GM12878 (cell line): Measurements from ENCODE around the gene ZFP82. TPM values are rescaled to one million over a fixed set of nuclear protein-coding genes. Genes with fewer than 3 reads are reported as not detected.

Experiments
- ATAC-seq: fragments of 200-7000 bp; cut with Tn5 transposase; 3 replicates; pipeline ENCODE4 v1.9.1; 2020; ENCODE audit warnings: mild to moderate bottlenecking, moderate library complexity
- BruUV-seq: library from RNA; stranded (reverse); fragments of 400-500 nt; replicated peaks from 2 replicates; lab custom pipeline; 2021; lab: Mats Ljungman, UMichigan
- CTCF ChIA-PET: fragments of 300-600 bp; sonication (Branson Sonifier 250); formaldehyde crosslinking; extraction: SDS; loops from one replicate; lab custom pipeline; 2021; ENCODE audit warnings: inconsistent platforms; lab: Yijun Ruan, JAX
- POLR2A ChIA-PET: fragments of 350-600 bp; formaldehyde crosslinking; extraction: SDS; loops from one replicate; lab custom pipeline; 2021; ENCODE audit warnings: inconsistent platforms; lab: Charles Lee
- RAD21 ChIA-PET: fragments of 300-600 bp; sonication (Branson Sonifier 250); formaldehyde crosslinking; loops from one replicate; lab custom pipeline; 2023; ENCODE audit warnings: antibody characterized with exemption; ENCODE audit not compliant: unreplicated experiment; lab: Charles Lee
- SMC1A ChIA-PET: fragments of 300-600 bp; sonication (Branson Sonifier 250); formaldehyde crosslinking; loops from one replicate; lab custom pipeline; 2023; ENCODE audit not compliant: unreplicated experiment, uncharacterized antibody; lab: Charles Lee
- DNase-seq: peaks from one replicate; pipeline ENCODE4 v3.0.0-alpha.2; 2011; ENCODE audit warnings: low read depth, low spot score
- FAIRE-seq: peaks from 3 replicates; lab custom pipeline; 2011; peaks lifted over from hg19 to GRCh38; lab: Jason Lieb, UNC
- H2AFZ ChIP-seq: 2 replicates; pipeline ENCODE4 v1.6.0; 2011; ENCODE audit warnings: low read depth, low read length, control low read depth; ENCODE audit not compliant: control insufficient read depth
- H3K27ac ChIP-seq: 2 replicates; pipeline ENCODE4 v1.5.1; 2011; ENCODE audit warnings: control low read depth; ENCODE audit not compliant: control insufficient read depth, insufficient read depth
- H3K27me3 ChIP-seq, 2 experiments: replicated peaks in 1 of 2; 2 replicates each; pipeline versions ENCODE4 v1.6.0 to v1.6.1; 2011; ENCODE audit warnings: low read length in 1 of 2; ENCODE audit not compliant: control insufficient read depth in 2 of 2, insufficient read depth in 2 of 2
- H3K36me3 ChIP-seq, 2 experiments: 2 replicates each; pipeline ENCODE4 v1.5.1; 2011; ENCODE audit warnings: low read length in 1 of 2; ENCODE audit not compliant: control insufficient read depth in 2 of 2, insufficient read depth in 2 of 2
- H3K4me1 ChIP-seq: 2 replicates; pipeline ENCODE4 v1.6.1; 2011; ENCODE audit warnings: mild to moderate bottlenecking, low read length, moderate library complexity, mixed read lengths; ENCODE audit not compliant: control insufficient read depth, insufficient read depth
- H3K4me2 ChIP-seq: 2 replicates; pipeline ENCODE4 v1.6.0; 2011; ENCODE audit warnings: control low read depth; ENCODE audit not compliant: control insufficient read depth, insufficient read depth
- H3K4me3 ChIP-seq: fragments of 200-600 bp; sonication (generic); 2 replicates; pipeline ENCODE4 v1.5.1; 2016
- H3K79me2 ChIP-seq: 2 replicates; pipeline ENCODE4 v1.6.0; 2011; ENCODE audit warnings: low read length; ENCODE audit not compliant: control insufficient read depth, insufficient read depth
- H3K9ac ChIP-seq: 2 replicates; pipeline ENCODE4 v1.8.0; 2011; ENCODE audit warnings: low read length, control low read depth, mixed read lengths; ENCODE audit not compliant: control insufficient read depth, insufficient read depth
- H3K9me3 ChIP-seq: replicated peaks from 3 replicates; pipeline ENCODE4 v1.5.1; 2011; ENCODE audit warnings: mild to moderate bottlenecking, low read length; ENCODE audit not compliant: control insufficient read depth, insufficient read depth
- H4K20me1 ChIP-seq: 2 replicates; pipeline ENCODE4 v1.6.0; 2011; ENCODE audit not compliant: control insufficient read depth, insufficient read depth
- EP300 ChIP-seq, 2 experiments: fragments of 150-350 bp in 1 of 2; IDR thresholded peaks; 2 replicates each; pipeline ENCODE4 v1.6.1; 2011 to 2012; ENCODE audit warnings: low read depth in 2 of 2, low read length in 2 of 2, borderline replicate concordance in 1 of 2, improper control_type of control experiment in 1 of 2, inconsistent platforms in 1 of 2; ENCODE audit not compliant: control insufficient read depth in 1 of 2
- MTA3 ChIP-seq: IDR thresholded peaks from 2 replicates; pipeline ENCODE4 v1.6.1; 2012; ENCODE audit warnings: low read length, inconsistent platforms, borderline replicate concordance
- MYB ChIP-seq: fragments of 150-350 bp; IDR thresholded peaks from 2 replicates; pipeline ENCODE4 v1.6.1; 2014; ENCODE audit warnings: mild to moderate bottlenecking, low read depth, low read length, borderline replicate concordance
- PAX8 ChIP-seq: fragments of 450-650 bp; IDR thresholded peaks from 2 replicates; pipeline ENCODE4 v1.6.1; 2017; ENCODE audit warnings: mild to moderate bottlenecking, moderate library complexity
- RAD21 ChIP-seq: IDR thresholded peaks from 2 replicates; pipeline ENCODE4 v1.6.1; 2011; ENCODE audit warnings: mild to moderate bottlenecking, low read depth, low read length, moderate library complexity; ENCODE audit not compliant: insufficient read depth
- WGBS: methylation state at CpG from one replicate; pipeline ENCODE4 v1.1.6; 2016; ENCODE audit warnings: low lambda C conversion rate; ENCODE audit not compliant: insufficient replicate concordance, insufficient coverage; ENCODE audit errors: missing lambda C conversion rate; 5-methylcytosine and 5-hydroxymethylcytosine counted together
- in situ Hi-C: fragments of 300-500 bp; cut with MboI; formaldehyde crosslinking; loops from 9 replicates; pipeline ENCODE4 v1.14.3; 2018; ENCODE audit warnings: mixed read lengths
- intact Hi-C: fragments of 100-400 bp; cut with micrococcal nuclease; formaldehyde crosslinking; loops from one replicate; pipeline ENCODE4 v1.14.2; 2022; ENCODE audit not compliant: unreplicated experiment
- polyA plus RNA-seq, 11 experiments: library from polyadenylated mRNA; depleted of rRNA in 4 of 11; unstranded in 6 of 11; stranded (reverse) in 5 of 11; fragments of >200 nt; fragmentation: Nextera tagmentation in 4 of 11; fragmentation: Illumina TruSeq in 1 of 11; extraction: Ambion mirVana in 4 of 11; extraction: Trizol in 1 of 11; gene quantifications; 1 replicate in 1 of 11; 2 replicates in 10 of 11; pipeline versions ENCODE4 v1.2.1 to v1.2.3, GENCODE V29; 2011 to 2016; ENCODE audit warnings: inconsistent platforms in 2 of 11, missing spikeins in 2 of 11, low read depth in 1 of 11
- total RNA-seq, 4 experiments: library from RNA; depleted of rRNA in 3 of 4; stranded (reverse); fragments of >200 nt in 3 of 4; fragmentation: Illumina TruSeq in 1 of 4; extraction: Trizol in 1 of 4; gene quantifications; 2 replicates each; pipeline versions ENCODE4 v1.2.1 to v1.2.3, GENCODE V29; 2013 to 2021
- TF ChIP-seq, protein P1 (sequence below): fragments of 450-650 bp; IDR thresholded peaks from 2 replicates; pipeline ENCODE4 v1.6.1; 2017; ENCODE audit warnings: borderline replicate concordance

The ZFP82 gene
- total and polyA plus RNA-seq, 10 of the 15 experiments (the other 5 are each of a cell fraction or from before 2014, with no cell fraction given): 2.0 to 5.4 (median 2.3) TPM

DNA sequence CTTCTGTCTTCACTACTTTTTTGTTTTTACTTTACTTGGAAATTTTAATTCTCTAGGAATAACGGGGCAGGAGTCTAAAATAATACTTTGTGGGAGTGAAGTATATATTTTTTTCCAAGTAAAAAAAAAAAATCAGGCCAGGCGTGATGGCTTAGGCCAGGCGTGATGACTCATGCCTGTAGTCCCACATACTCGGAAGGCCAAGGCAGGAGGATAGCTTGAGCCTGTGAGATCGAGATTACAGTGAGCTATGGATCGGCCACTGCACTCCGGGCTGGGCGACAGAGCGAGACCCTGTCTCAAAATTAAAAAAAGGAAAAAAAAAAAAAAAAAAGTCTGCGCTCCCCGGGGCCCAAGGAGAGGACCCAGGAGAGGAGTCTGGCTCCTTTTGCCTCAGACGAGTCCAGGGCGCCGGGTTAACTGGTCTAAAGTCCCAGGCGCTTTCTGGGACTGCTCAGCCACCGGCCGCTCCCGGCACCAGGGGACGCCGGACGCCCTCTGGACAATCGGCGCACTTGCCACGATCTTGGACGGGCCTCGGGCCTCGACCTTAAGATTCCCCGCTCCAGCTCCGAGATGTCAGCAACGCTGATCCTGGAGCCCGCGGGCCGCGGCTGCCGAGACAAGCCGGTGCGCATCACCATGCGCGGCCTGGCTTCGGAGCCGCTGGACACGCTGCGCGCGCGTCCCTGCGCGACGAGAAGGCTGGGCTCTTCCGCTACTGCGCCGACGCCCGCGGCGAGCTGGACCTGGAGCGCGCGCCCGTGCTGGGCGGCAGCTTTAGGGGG, 2.7 kb upstream of the ZFP82 start:
- TF ChIP-seq MYB (no peak), EP300 (IDR thresholded peaks at IDR 0.05; ENCODE audit: borderline replicate concordance in 1 of 2, control insufficient read depth in 1 of 2, low read depth in 2 of 2, low read length in 2 of 2) (no peak), RAD21 (no peak), MTA3 (no peak), PAX8 (no peak)
- TF ChIP-seq, protein P1, sequence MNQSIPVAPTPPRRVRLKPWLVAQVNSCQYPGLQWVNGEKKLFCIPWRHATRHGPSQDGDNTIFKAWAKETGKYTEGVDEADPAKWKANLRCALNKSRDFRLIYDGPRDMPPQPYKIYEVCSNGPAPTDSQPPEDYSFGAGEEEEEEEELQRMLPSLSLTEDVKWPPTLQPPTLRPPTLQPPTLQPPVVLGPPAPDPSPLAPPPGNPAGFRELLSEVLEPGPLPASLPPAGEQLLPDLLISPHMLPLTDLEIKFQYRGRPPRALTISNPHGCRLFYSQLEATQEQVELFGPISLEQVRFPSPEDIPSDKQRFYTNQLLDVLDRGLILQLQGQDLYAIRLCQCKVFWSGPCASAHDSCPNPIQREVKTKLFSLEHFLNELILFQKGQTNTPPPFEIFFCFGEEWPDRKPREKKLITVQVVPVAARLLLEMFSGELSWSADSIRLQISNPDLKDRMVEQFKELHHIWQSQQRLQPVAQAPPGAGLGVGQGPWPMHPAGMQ: no peak
- TF ChIP-seq, all 136 proteins: peak for 0
- FAIRE-seq (no peak), ATAC-seq (no peak), DNase-seq (no peak)
- H3K9ac ChIP-seq: no peak overlapping the region
- H3K36me3 ChIP-seq: no peaks in the 10 kb centered on the region
- ChIA-PET RAD21 (no interaction called here), POLR2A (interaction anchor here (0.6 kb wide), 1 partner anchor 66 kb away, joined by 3 read pairs; no protein-coding TSS in a partner anchor), CTCF (no interaction called here), SMC1A (no interaction called here)
- H3K27me3 ChIP-seq: no peaks in the 10 kb centered on the region
- H4K20me1 ChIP-seq: no peaks in the 10 kb centered on the region
- intact Hi-C loops (no loop called here), in situ Hi-C loops (no loop called here)
- H3K27ac ChIP-seq: no peak overlapping the region
- BruUV-seq: no TSS peak
- H3K79me2 ChIP-seq: peaks cover 13% of the 10 kb centered on the region
- no peak overlapping the region for H2AFZ ChIP-seq
- no peak overlapping the region for H3K4me2 ChIP-seq
- H3K9me3 ChIP-seq: peaks cover 6% of the 10 kb centered on the region; the same call in 2 of the 3 replicates
- 62% methylated on average over 55 of the region's 61 CpGs for WGBS
- H3K4me3 ChIP-seq: no peak overlapping the region
- no peaks in the 10 kb centered on the region for H3K4me1 ChIP-seq
